Adrenal gland (tissue), 5 donors: ENCODE data around the gene CCNI.

Experiments used
- CTCF ChIP-seq, 6 experiments: fragments of 450-650 bp in 4 of 6; fragments of 200-600 bp in 2 of 6; sonication (generic) in 1 of 6; IDR thresholded peaks; 1 replicate in 5 of 6; 2 replicates in 1 of 6; pipeline versions ENCODE4 v1.5.1 to v1.8.0; 2016 to 2021; ENCODE audit warnings: antibody characterized with exemption in 6 of 6, mild to moderate bottlenecking in 2 of 6, moderate library complexity in 1 of 6
- POLR2A ChIP-seq, 2 donors: fragments of 450-650 bp; IDR thresholded peaks; one replicate each; pipeline ENCODE4 v1.6.1; 2017; ENCODE audit warnings: antibody characterized with exemption in 2 of 2, mild to moderate bottlenecking in 2 of 2, moderate library complexity in 1 of 2
- donor health status: DM: no; HTN: no; CAD: no.

GRCh38 chr4:77121736-77122240 is 46.0 kb upstream of the CCNI start:
- TF ChIP-seq POLR2A (IDR thresholded peaks at IDR 0.05) (no peak), CTCF (IDR thresholded peaks at IDR 0.05) (no peak)
